ENCODE data around the gene RETSAT.
"Not testable (repeated sequence)": the region's sequence is repeated elsewhere in the genome, so short reads cannot be mapped to it uniquely, and the experiment has no call there.

The RETSAT gene

DNA sequence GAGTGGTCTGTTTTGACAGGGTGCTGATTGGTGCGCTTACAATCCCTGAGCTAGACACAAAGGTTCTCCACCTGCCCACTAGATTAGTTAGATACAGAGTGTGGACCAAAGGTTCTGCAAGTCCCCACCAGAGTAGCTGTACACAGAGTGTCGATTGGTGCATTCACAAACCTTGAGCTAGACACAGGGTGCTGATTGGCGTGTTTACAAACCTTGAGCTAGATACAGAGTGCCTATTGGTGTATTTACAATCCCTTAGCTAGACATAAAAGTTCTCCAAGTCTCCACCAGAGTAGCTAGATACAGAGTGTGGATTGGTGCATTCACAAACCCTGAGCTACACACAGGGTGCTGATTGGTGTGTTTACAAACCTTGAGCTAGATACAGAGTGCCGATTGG is 20.5 kb downstream of the RETSAT start:
- H3K36me3 ChIP-seq (ENCODE audit: control insufficient read depth in 1 of 2, insufficient read depth in 2 of 2, low read depth in 1 of 2, low read length in 2 of 2); H2BK15ac ChIP-seq (ENCODE audit: low read depth, poor library complexity, severe bottlenecking); H2AK5ac ChIP-seq (ENCODE audit: low read length, severe bottlenecking); H3K79me1 ChIP-seq (replicated peaks; ENCODE audit: low read length, poor library complexity, severe bottlenecking); H3K4me1 ChIP-seq (ENCODE audit: control insufficient read depth, insufficient read depth, low read depth, low read length); H4K8ac ChIP-seq (ENCODE audit: low read length); H2BK5ac ChIP-seq (ENCODE audit: low read depth, low read length, poor library complexity, severe bottlenecking); H4K91ac ChIP-seq (ENCODE audit: low read length); H3K9ac ChIP-seq (ENCODE audit: low read length); H3K4me2 ChIP-seq (ENCODE audit: low read length, poor library complexity, severe bottlenecking); H2BK120ac ChIP-seq (ENCODE audit: low read depth, low read length); H3K4me3 ChIP-seq (ENCODE audit: insufficient read depth in 1 of 2, low read depth in 1 of 2, low read length in 2 of 2); H3K27me3 ChIP-seq (ENCODE audit: control insufficient read depth in 1 of 2, insufficient read depth in 1 of 2, low read length in 2 of 2); H3K18ac ChIP-seq (ENCODE audit: low read depth in 1 of 2, low read length in 2 of 2); H3K23ac ChIP-seq (ENCODE audit: low read length in 2 of 2); DNase-seq; H3K4ac ChIP-seq (ENCODE audit: low read depth in 1 of 2, low read length in 2 of 2); H3K9me3 ChIP-seq (ENCODE audit: control insufficient read depth, low read length); H3K27ac ChIP-seq (ENCODE audit: low read length, poor library complexity, severe bottlenecking); H3K14ac ChIP-seq (ENCODE audit: low read length in 2 of 2); H2AFZ ChIP-seq (ENCODE audit: low read depth, low read length); H2BK12ac ChIP-seq (ENCODE audit: low read length in 2 of 2): not testable (repeated sequence)
- 83% methylated on average over 2 of the region's 4 CpGs for WGBS

DNA sequence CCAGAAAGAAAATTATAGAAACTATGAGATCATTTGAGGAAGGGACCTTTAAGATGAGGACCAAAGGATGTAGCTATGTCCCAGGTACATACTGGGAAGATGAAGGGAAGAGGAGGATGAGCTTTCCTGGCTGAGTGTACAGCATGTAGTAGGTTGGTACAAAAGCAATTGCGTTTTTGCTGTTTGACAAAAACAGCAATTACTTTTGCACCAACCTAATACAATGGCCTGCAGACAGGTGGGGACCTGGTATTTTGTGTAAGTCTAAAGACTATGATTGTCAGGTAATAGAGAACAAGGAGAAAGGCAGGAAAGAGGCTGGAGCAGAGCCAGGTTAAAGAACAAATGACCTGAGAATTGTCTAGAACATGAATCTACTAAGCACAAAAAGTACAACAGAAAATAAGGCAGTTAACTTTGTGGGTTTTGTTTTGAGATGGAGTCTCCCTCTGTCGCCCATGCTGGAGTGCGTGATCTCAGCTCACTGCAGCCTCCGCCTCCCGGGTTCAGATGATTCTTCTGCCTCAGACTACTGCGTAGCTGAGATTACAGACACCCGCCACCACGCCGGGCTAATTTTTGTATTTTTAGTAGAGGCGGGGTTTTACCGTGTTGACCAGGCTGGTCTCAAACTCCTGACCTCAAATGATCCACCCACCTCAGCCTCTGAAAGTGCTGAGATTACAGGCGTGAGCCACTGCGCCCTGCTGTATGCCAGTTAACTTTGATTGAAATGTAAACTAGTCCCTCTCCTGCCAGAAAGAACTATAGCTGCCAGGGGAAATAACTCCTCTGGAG is 23.3 kb downstream of the RETSAT start:
- Histone ChIP-seq H4K8ac (ENCODE audit: low read length) (no peak overlapping the region), H3K4ac (ENCODE audit: low read depth in 1 of 2, low read length in 2 of 2) (no peak overlapping the region), H3K27me3 (ENCODE audit: control insufficient read depth in 1 of 2, insufficient read depth in 1 of 2, low read length in 2 of 2) (no peaks in the 10 kb centered on the region), H3K14ac (ENCODE audit: low read length in 2 of 2) (no peak overlapping the region), H2BK5ac (ENCODE audit: low read depth, low read length, poor library complexity, severe bottlenecking) (no peak overlapping the region), H3K23ac (ENCODE audit: low read length in 2 of 2) (no peak overlapping the region), H3K27ac (ENCODE audit: low read length, poor library complexity, severe bottlenecking) (no peak overlapping the region), H4K91ac (ENCODE audit: low read length) (no peak overlapping the region), H3K9me3 (ENCODE audit: control insufficient read depth, low read length) (no peaks in the 10 kb centered on the region), H3K18ac (ENCODE audit: low read depth in 1 of 2, low read length in 2 of 2) (no peak overlapping the region), H3K4me3 (ENCODE audit: insufficient read depth in 1 of 2, low read depth in 1 of 2, low read length in 2 of 2) (no peak overlapping the region), H2BK120ac (ENCODE audit: low read depth, low read length) (no peak overlapping the region), H2BK12ac (ENCODE audit: low read length in 2 of 2) (no peak overlapping the region), H2AFZ (ENCODE audit: low read depth, low read length) (no peak overlapping the region), H3K4me2 (ENCODE audit: low read length, poor library complexity, severe bottlenecking) (no peak overlapping the region), H3K9ac (ENCODE audit: low read length) (no peak overlapping the region), H2AK5ac (ENCODE audit: low read length, severe bottlenecking) (no peak overlapping the region), H2BK15ac (ENCODE audit: low read depth, poor library complexity, severe bottlenecking) (no peak overlapping the region), H3K4me1 (ENCODE audit: control insufficient read depth, insufficient read depth, low read depth, low read length) (peaks cover 11% of the 10 kb centered on the region), H3K79me1 (replicated peaks; ENCODE audit: low read length, poor library complexity, severe bottlenecking) (no peaks in the 10 kb centered on the region), H3K36me3 (ENCODE audit: control insufficient read depth in 1 of 2, insufficient read depth in 2 of 2, low read depth in 1 of 2, low read length in 2 of 2) (peaks cover 7 to 8% of the 10 kb centered on the region in 2 experiments)
- 91% methylated on average over 10 of the region's 13 CpGs for WGBS
- no peak for DNase-seq

- H3K4me1 ChIP-seq (ENCODE audit: control insufficient read depth, insufficient read depth, low read depth, low read length): peaks cover 15% of the 10 kb centered on the region
- not testable (repeated sequence) for H3K27me3 ChIP-seq (ENCODE audit: control insufficient read depth in 1 of 2, insufficient read depth in 1 of 2, low read length in 2 of 2); H2BK5ac ChIP-seq (ENCODE audit: low read depth, low read length, poor library complexity, severe bottlenecking)
Observed at GRCh38 chr2:85329701-85330100, 24.6 kb downstream of the RETSAT start.

DNA sequence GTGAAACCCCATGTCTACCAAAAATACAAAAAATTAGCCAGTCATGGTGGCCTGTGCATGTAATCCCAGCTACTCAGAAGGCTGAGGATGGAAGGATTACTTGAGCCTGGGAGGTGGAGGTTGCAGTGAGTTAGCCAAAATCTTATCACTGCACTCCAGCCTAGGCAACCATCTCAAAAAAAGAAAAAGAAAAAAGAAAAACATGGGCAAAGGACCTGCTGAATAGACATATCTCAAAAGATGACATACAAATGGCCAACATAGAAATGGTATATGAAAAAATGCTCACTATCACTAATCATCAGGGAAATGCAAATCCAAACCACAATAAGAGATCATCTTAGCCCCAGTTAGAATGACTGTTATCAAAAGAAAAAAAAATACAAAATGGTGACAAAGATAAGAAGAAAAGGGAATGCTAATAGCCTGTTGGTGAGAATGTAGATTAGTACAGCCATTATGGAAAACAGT is 25.1 kb downstream of the RETSAT start:
- Histone ChIP-seq H3K4me2 (ENCODE audit: low read length, poor library complexity, severe bottlenecking) (no peak overlapping the region), H3K4me1 (ENCODE audit: control insufficient read depth, insufficient read depth, low read depth, low read length) (peaks cover 16% of the 10 kb centered on the region), H2AK5ac (ENCODE audit: low read length, severe bottlenecking) (no peak overlapping the region), H2AFZ (ENCODE audit: low read depth, low read length) (no peak overlapping the region), H4K91ac (ENCODE audit: low read length) (no peak overlapping the region), H3K23ac (ENCODE audit: low read length in 2 of 2) (no peak overlapping the region), H2BK15ac (ENCODE audit: low read depth, poor library complexity, severe bottlenecking) (no peak overlapping the region), H3K4ac (ENCODE audit: low read depth in 1 of 2, low read length in 2 of 2) (no peak overlapping the region), H2BK120ac (ENCODE audit: low read depth, low read length) (no peak overlapping the region), H3K14ac (ENCODE audit: low read length in 2 of 2) (no peak overlapping the region), H3K27me3 (ENCODE audit: control insufficient read depth in 1 of 2, insufficient read depth in 1 of 2, low read length in 2 of 2) (no peaks in the 10 kb centered on the region), H3K9ac (ENCODE audit: low read length) (peak overlapping the region; percentile 94), H3K36me3 (ENCODE audit: control insufficient read depth in 1 of 2, insufficient read depth in 2 of 2, low read depth in 1 of 2, low read length in 2 of 2) (peaks cover 14 to 25% of the 10 kb centered on the region in 2 experiments), H3K18ac (ENCODE audit: low read depth in 1 of 2, low read length in 2 of 2) (no peak overlapping the region), H3K79me1 (replicated peaks; ENCODE audit: low read length, poor library complexity, severe bottlenecking) (peaks cover 1% of the 10 kb centered on the region), H2BK12ac (ENCODE audit: low read length in 2 of 2) (no peak overlapping the region), H3K4me3 (ENCODE audit: insufficient read depth in 1 of 2, low read depth in 1 of 2, low read length in 2 of 2) (no peak overlapping the region), H3K9me3 (ENCODE audit: control insufficient read depth, low read length) (no peaks in the 10 kb centered on the region), H3K27ac (ENCODE audit: low read length, poor library complexity, severe bottlenecking) (no peak overlapping the region), H4K8ac (ENCODE audit: low read length) (no peak overlapping the region), H2BK5ac (ENCODE audit: low read depth, low read length, poor library complexity, severe bottlenecking) (no peak overlapping the region)
- no peak for DNase-seq

More at GRCh38 chr2:85329701-85330100, 24.6 kb downstream of the RETSAT start:
- peaks cover 11 to 20% of the 10 kb centered on the region in 2 experiments for H3K36me3 ChIP-seq (ENCODE audit: control insufficient read depth in 1 of 2, insufficient read depth in 2 of 2, low read depth in 1 of 2, low read length in 2 of 2)
- not testable (repeated sequence) for H3K23ac ChIP-seq (ENCODE audit: low read length in 2 of 2); H2AK5ac ChIP-seq (ENCODE audit: low read length, severe bottlenecking); H2BK120ac ChIP-seq (ENCODE audit: low read depth, low read length); H2AFZ ChIP-seq (ENCODE audit: low read depth, low read length); H4K8ac ChIP-seq (ENCODE audit: low read length); H3K4me2 ChIP-seq (ENCODE audit: low read length, poor library complexity, severe bottlenecking); H3K18ac ChIP-seq (ENCODE audit: low read depth in 1 of 2, low read length in 2 of 2); H2BK15ac ChIP-seq (ENCODE audit: low read depth, poor library complexity, severe bottlenecking); H3K9me3 ChIP-seq (ENCODE audit: control insufficient read depth, low read length); H3K9ac ChIP-seq (ENCODE audit: low read length); H3K4me3 ChIP-seq (ENCODE audit: insufficient read depth in 1 of 2, low read depth in 1 of 2, low read length in 2 of 2); H3K4ac ChIP-seq (ENCODE audit: low read depth in 1 of 2, low read length in 2 of 2); DNase-seq; H3K14ac ChIP-seq (ENCODE audit: low read length in 2 of 2); H2BK12ac ChIP-seq (ENCODE audit: low read length in 2 of 2); H3K27ac ChIP-seq (ENCODE audit: low read length, poor library complexity, severe bottlenecking); H4K91ac ChIP-seq (ENCODE audit: low read length); H3K79me1 ChIP-seq (replicated peaks; ENCODE audit: low read length, poor library complexity, severe bottlenecking)
- WGBS: 75% methylated on average over 1 of the region's 3 CpGs

Data from mesenchymal stem cell (in vitro differentiated cells and primary cell).